GM19193 (cell line): ENCODE results near the gene AK2.

ENCODE experiments used
- POLR2A ChIP-seq: IDR thresholded peaks from 4 replicates; pipeline ENCODE4 v1.6.1; 2011; ENCODE audit not compliant: insufficient read depth, insufficient read length; ENCODE audit errors: extremely low read depth

AK2 gene

DNA sequence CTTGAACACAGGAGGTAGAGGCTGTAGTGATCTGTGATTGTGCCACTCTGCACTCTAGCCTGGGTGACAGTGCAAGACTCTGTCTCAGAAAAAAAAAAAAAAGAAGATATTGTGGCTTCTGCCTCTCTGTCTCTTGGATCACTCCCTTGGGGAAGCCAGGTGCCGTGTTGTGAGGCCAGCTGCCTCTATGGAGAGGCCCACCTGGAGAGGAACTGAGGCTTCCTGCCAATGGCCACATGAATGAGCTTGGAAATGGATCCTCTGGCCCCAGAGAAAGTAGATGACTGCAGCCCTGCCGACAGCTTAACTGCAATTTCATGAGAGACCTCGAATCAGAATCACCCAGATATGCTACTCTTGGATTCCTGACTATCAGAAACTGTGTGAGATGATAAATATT lies 19.7 kb upstream of the AK2 start:
- TF ChIP-seq POLR2A: no peak

DNA sequence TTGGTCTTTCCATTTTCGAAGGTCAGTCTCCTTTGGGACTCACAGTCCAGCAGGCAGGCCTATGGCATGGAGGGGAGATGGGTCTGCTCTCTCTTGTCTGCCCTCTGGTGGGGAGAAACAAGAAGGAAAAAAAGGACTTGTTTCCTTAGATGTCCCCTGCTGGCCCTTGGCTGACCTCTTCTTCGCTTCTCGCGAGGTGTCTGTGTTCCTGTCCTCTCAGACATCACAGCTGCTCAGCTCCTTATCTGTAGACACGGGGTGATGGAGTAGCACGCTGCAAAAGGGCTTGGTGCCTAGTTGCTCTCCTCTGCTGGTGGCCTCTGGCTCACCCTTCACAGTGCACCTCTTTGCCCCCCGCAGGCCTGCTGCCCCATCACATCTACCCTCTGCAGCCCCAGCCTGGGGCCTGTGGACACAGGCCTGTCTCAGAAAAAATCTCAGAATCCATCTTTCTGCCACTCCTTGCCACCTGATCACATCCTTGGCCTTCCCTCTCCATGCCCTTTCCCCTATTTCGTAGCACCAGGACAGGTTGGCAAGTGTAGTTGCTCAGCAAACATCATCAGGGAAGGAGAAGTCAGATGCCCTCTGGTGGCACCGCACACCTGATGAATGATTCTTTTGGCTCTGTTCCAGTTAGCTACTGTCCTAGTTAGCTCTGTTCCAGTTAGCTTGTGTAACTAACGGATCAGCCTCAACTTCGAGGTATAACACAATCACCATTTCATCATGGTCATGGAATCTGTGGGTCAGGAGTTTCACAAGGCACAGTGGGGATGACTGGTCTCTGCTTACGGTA lies 18.7 kb upstream of the AK2 start:
- TF ChIP-seq POLR2A: no peak

DNA sequence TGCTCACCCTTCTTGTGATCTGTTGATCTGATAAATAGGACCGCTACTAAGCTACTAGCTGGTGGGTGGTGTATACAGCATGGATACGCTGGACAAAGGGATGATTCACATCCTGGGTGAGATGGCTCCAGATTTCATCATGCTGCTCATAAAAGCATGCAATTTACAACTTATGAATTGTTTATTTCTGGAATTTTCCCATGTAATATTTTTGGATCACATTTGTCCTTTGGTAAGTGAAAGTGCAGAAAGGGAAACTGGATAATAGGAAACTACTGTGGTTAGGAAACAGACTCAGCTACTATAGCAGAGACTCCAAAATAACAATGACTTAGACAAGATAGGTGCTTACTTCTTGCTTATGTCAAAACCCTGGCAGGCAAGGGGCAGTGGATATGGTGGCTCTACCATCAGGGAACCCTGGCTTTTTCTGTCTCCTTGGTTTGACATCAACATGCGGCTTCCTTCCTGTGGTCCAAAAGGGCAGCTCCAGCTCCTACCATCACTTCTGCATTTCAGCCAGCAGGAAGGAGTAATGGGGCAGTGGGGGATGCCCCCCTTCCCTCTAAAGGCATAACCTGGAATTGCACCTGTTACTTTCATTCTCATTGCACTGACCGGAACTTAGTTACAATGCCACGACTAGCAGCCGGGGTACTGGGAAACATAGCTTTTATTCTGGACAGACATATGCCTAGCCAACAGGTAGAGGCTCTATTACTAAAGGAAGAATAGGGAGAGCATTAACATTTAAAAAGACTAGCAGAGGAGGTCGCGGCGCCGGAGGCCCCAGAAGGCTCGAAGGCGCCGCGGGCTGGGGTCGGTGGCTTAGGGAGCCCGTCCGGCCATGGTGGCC lies 13.8 kb upstream of the AK2 start:
- no peak for TF ChIP-seq POLR2A

DNA sequence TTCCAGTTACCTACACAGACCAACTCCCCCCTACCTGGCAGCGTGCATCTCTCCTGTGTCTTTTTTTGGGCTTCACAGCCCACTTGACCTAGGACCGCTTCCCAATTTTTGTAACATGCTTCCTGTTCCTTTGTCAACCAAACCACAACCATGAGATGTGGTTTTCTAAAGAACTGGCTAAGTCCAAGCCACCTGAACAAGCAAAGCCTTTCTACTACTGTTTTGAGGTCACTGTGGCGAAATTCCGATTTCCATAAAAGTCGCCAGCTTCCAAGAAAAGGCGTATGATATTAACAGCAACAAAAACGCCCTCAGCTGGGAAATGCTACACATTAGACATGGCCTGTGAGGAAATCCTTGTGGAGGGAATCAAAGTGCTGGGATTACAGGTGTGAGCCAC lies 12.7 kb upstream of the AK2 start:
- no peak for TF ChIP-seq POLR2A

DNA sequence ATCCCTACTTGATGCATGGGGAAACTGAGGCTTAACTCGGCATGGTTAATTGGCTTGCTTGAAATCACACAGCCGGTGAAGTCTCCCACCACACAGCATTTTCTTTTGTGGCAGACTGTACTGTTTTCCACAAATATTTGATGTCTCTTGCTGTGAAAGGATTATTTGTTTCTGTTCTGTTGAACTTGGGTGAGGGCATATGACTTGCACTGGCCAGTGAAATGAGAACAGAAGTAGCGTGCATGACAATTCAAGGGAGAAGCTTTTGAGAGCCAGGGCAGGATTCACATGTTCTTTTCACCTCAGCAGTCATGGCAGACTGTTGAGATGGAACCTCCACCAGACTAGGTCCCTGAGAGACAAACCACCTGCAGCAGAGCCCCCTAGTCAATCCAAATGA lies 11.7 kb upstream of the AK2 start:
- no peak for TF ChIP-seq POLR2A

DNA sequence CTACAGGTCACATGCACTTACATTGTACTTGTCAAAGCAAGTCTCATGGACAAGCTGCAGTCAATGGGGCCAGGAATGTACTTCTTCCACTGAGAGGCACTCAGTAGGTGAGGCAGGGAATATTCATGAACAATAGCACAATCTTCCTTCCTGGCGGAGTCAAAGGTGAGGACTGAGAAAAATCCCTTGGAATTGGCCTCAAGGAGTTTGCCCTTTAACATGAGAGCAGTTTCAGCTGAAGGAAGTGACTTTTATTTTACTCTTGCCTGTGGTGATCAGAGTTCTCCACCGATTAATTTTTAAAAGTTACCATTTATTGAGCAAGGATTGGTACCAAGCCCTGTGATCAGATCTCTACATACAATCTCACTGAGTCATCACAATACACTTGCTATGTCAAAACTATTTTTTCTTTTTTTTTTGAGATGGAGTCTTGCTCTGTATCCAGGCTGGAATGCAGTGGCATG lies 11.2 kb upstream of the AK2 start:
- no peak for TF ChIP-seq POLR2A

DNA sequence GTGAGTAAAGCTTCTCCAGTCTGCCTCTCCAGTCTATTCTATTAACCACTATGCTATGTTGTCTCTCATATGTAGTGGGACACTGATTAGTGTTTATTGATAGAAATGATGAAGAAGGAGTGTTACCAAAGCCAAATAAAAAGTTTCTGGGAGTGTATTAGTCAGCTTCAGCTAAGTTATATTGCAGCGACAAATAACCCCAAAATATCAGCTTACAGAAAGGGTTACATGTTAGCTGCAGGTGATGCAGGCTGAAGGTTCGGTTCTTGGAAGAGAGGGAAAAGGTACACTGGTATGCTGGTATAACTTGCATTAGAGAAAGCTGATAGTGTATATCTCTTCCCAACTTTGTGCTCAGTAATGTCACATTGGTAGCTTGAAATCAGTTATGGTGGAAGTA lies 10.6 kb upstream of the AK2 start:
- no peak for TF ChIP-seq POLR2A

DNA sequence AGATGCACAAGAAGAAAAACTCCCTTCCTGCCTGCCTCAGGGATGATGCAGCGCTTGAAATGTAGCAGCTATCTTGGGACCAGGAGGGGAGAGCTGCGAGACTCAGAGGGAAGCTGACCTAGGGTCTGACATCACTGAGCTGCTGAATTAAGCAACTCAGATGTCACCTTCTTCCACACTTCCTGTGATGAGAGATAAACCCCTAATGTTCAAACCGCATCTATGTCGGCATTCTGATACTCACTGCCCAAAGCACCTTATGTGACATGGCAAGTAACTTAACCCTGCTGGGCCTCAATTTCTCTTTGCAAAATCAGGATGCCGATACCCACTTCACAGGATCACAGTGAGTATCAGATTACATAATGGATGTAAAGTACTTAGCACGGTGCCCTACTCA lies 9.1 kb upstream of the AK2 start:
- TF ChIP-seq POLR2A: no peak

DNA sequence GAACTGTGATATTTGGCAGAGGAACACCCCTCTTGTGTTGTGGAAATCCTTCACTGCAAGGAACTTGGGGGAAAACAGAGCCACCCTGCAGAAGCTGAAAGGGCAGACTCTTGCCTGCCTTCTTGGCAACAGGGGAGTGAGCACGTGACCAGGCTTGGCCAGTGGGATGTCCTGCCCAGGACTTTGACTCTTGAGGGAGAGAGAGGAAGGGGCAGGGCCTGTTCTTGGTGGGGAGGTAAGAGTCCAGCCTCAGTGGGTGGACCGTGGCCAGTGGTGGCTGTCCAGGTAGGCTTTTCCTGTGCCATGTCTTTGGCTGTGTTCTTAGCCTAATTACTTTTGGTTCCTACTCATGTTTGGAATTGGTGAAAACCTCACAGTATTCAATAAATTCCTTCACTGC lies 8.6 kb upstream of the AK2 start:
- no peak for TF ChIP-seq POLR2A

DNA sequence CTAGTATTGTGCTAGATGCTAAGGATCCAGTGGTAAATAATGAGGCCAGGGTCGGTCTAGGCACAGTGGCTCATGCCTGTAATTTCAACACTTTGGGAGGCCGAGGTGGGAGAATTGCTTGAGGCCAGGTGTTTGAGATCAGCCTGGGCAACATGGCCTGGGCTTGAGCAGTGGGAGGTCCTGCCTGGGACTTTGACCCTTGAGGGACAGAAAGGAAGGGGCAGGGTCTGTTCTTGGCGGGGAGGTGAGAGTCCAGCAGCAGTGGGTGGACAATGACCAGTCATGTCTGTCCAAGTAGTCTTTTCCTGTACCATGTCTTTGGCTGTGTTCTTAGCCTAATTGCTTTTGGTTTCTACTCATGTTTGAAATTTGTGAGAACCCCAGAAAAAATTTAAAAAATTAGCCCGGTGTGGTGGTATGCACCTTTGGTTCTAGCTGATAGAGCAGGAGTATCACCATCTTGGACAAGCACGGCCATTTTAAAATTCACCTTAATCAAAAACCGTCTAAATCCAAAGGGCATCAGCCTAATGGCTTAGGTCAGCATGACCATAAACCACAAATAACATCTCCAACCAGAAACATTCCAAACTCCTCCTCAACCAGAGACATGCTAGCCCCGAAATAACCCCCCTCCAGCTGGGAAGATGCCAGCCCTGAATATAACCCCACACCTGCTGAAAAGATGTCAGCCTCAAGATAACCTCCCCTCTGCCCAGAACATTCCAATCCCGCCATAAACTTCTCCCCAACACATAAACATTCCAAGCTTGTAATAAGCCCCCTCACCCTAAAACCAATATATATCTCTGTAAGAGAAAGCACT lies 6.8 kb upstream of the AK2 start:
- no peak for TF ChIP-seq POLR2A

DNA sequence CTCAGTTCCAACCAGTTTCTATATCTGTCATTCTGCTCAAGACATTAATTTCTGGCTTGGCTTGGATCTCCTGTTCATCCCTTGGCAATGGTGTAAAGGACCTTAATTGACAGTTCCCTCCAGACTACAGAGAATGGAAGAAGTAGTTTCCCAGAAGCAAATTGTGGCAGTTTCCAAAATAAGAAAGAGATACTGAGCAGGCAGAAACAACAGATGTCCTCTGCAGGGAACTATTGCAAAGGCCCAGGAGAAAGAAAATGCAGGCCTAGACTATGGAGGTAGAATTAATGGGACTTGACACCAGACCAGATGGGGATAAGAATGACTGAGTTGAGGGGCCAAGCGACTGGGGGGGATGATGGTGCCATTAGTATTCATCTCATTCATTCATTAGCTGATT lies 6.1 kb upstream of the AK2 start:
- TF ChIP-seq POLR2A: no peak

DNA sequence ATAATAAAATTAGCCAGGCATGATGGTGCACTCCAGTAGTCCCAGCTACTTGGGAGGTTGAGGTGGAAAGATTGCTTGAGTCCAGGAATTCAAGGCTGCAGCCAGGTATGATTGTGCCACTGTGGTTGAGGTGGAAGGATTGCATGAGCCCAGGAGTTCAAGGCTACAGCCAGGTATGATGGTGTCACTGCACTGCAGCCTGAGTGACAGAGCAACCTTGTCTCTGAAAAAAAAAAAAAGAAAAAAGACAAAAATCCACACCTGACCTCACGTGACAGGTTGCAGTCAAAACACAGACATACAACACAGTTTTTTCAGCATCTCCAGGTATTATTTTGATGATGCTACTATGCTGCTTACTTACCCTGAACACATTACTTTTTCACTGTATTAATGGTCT lies 4.3 kb upstream of the AK2 start:
- no peak for TF ChIP-seq POLR2A

DNA sequence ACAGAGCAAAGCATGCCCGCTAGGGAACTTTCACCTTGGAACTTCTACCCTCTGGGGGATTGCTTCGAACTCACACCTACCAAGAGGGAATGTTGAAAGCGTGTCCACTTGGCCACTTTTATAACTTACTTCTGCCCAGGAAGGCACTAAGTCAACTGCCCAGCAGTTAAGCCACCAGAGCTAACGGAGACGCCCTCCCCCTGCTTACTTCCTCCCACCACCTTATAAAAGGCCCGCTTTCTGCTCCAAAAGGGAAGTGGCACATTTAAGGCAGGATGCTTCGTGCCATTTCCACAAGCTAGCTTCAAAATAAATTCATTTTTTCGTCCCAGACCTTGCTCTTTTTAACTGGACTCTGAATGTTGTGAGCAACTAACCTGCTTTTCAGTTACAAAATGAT lies 3.2 kb upstream of the AK2 start:
- TF ChIP-seq POLR2A: no peak

DNA sequence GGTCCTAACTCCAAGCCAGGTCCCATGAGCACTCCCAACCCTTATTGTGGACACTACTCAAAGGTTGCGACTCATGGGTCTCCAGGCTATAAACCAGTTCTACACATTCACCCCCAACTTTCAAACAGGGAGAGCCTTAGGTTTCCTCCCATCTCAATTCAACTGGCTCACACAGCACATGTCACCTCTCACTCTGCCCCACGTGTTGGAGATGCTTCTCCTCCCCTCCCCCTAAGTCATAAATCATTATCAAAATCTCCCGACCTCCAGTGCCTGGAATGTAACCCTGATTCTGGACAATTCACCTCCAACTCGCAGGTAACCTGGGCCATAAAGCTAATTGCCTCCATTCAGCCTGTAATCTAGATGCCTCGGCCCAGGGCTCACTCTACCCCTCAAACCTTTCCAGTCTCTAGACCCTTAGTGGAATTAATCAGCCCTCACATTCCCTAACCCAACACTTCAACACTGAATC lies 595 bp downstream of the AK2 start:
- no peak for TF ChIP-seq POLR2A
